A673 (cell line): ENCODE results near the gene KCNC1. TPM values are rescaled to one million over a fixed set of nuclear protein-coding genes. Genes with fewer than 3 reads are reported as not detected.

Experiments used
- BruUV-seq: library from RNA; stranded (reverse); fragments of 400-500 nt; replicated peaks from 2 replicates; lab custom pipeline; 2021; lab: Mats Ljungman, UMichigan
- CTCF ChIA-PET: fragments of 300-600 bp; sonication (Branson Sonifier 250); formaldehyde crosslinking; loops from one replicate; lab custom pipeline; 2022; ENCODE audit warnings: antibody characterized with exemption; lab: Charles Lee
- POLR2A ChIA-PET: fragments of 300-600 bp; sonication (Branson Sonifier 250); formaldehyde crosslinking; loops from one replicate; lab custom pipeline; 2022; ENCODE audit warnings: antibody characterized with exemption; ENCODE audit not compliant: low non-redundant PET; lab: Charles Lee
- DNase-seq: peaks from one replicate; pipeline ENCODE4 v3.0.0-alpha.2; 2015; ENCODE audit warnings: low spot score
- H3K27ac ChIP-seq: fragments of 200-600 bp; sonication (generic); 2 replicates; pipeline ENCODE4 v1.5.1; 2016; ENCODE audit warnings: mixed run types, low read depth, mild to moderate bottlenecking, mixed read lengths, antibody characterized with exemption, low read length; ENCODE audit not compliant: poor library complexity, severe bottlenecking
- H3K27me3 ChIP-seq: fragments of 200-600 bp; sonication (generic); replicated peaks from 2 replicates; pipeline ENCODE4 v1.6.1; 2017; ENCODE audit warnings: mixed run types, low read depth, mild to moderate bottlenecking, mixed read lengths, antibody characterized with exemption, low read length; ENCODE audit not compliant: insufficient read depth, poor library complexity
- H3K36me3 ChIP-seq: fragments of 200-600 bp; sonication (generic); 2 replicates; pipeline ENCODE4 v1.6.1; 2016; ENCODE audit warnings: mixed run types, mild to moderate bottlenecking, mixed read lengths, antibody characterized with exemption, low read length; ENCODE audit not compliant: insufficient read depth, poor library complexity, severe bottlenecking
- H3K4me1 ChIP-seq: fragments of 200-600 bp; sonication (generic); 2 replicates; pipeline ENCODE4 v1.6.1; 2017; ENCODE audit warnings: mixed run types, mild to moderate bottlenecking, mixed read lengths, antibody characterized with exemption, low read length; ENCODE audit not compliant: insufficient read depth, poor library complexity, severe bottlenecking
- H3K4me3 ChIP-seq: fragments of 200-600 bp; sonication (generic); 2 replicates; pipeline ENCODE4 v1.5.1; 2016; ENCODE audit warnings: low read depth, mixed run types, mild to moderate bottlenecking, mixed read lengths, low read length; ENCODE audit not compliant: poor library complexity, severe bottlenecking
- H3K9me3 ChIP-seq: fragments of 200-600 bp; sonication (generic); 2 replicates; pipeline ENCODE4 v1.6.1; 2016; ENCODE audit warnings: mixed run types, low read depth, mild to moderate bottlenecking, mixed read lengths, antibody characterized with exemption, low read length; ENCODE audit not compliant: poor library complexity, severe bottlenecking
- EZH2 ChIP-seq: fragments of 200-600 bp; sonication (generic); IDR thresholded peaks from 2 replicates; pipeline ENCODE4 v1.6.1; 2017; ENCODE audit warnings: borderline replicate concordance, low read depth, mild to moderate bottlenecking, mixed read lengths, antibody characterized with exemption, low read length; ENCODE audit not compliant: poor library complexity, severe bottlenecking
- intact Hi-C: fragments of 100-400 bp; cut with micrococcal nuclease; formaldehyde crosslinking; loops from one replicate; pipeline ENCODE4 v1.10.0; 2022; ENCODE audit not compliant: unreplicated experiment
- total RNA-seq: library from RNA; stranded (reverse); gene quantifications from 2 replicates; pipeline ENCODE4 v1.2.3, GENCODE V29; 2021
- TF ChIP-seq, protein P1 (sequence below): fragments of 300-800, 200-600 bp; sonication (generic); conservative IDR thresholded peaks from 2 replicates; pipeline ENCODE4 v1.5.1; 2017; ENCODE audit warnings: low read depth, mild to moderate bottlenecking, antibody characterized with exemption, low read length, moderate library complexity, mixed read lengths

Gene KCNC1
- total RNA-seq, 1 experiment from 2014 or later: 0.09 TPM

GRCh38 chr11:17735818-17736578, 1.4 kb downstream of the KCNC1 start:
- peak; percentile 19 for DNase-seq
- TF ChIP-seq, protein P1, sequence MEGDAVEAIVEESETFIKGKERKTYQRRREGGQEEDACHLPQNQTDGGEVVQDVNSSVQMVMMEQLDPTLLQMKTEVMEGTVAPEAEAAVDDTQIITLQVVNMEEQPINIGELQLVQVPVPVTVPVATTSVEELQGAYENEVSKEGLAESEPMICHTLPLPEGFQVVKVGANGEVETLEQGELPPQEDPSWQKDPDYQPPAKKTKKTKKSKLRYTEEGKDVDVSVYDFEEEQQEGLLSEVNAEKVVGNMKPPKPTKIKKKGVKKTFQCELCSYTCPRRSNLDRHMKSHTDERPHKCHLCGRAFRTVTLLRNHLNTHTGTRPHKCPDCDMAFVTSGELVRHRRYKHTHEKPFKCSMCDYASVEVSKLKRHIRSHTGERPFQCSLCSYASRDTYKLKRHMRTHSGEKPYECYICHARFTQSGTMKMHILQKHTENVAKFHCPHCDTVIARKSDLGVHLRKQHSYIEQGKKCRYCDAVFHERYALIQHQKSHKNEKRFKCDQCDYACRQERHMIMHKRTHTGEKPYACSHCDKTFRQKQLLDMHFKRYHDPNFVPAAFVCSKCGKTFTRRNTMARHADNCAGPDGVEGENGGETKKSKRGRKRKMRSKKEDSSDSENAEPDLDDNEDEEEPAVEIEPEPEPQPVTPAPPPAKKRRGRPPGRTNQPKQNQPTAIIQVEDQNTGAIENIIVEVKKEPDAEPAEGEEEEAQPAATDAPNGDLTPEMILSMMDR: peak; percentile 50
- no peak for TF ChIP-seq EZH2
- BruUV-seq: no TSS peak
- Histone ChIP-seq H3K27me3 (peaks cover 10% of the 10 kb centered on the region), H3K4me3 (no peak overlapping the region), H3K27ac (no peak overlapping the region), H3K9me3 (no peaks in the 10 kb centered on the region), H3K4me1 (no peaks in the 10 kb centered on the region), H3K36me3 (no peaks in the 10 kb centered on the region)
- intact Hi-C loops: loop anchor here (10.0 kb wide), 1 partner anchor 351 kb away; the partner anchor contains the start of gene KCNJ11
- ChIA-PET POLR2A (no interaction called here), CTCF (interaction anchor here (1.6 kb wide), 1 partner anchor 237 kb away, joined by 8 read pairs; no protein-coding TSS in a partner anchor)

- Histone ChIP-seq H3K27ac (no peak overlapping the region), H3K4me1 (no peaks in the 10 kb centered on the region), H3K4me3 (no peak overlapping the region), H3K9me3 (no peaks in the 10 kb centered on the region), H3K36me3 (no peaks in the 10 kb centered on the region), H3K27me3 (peaks cover 10% of the 10 kb centered on the region)
- BruUV-seq: no TSS peak
- TF ChIP-seq, protein P1: no peak
- TF ChIP-seq EZH2: no peak
- ChIA-PET CTCF (no interaction called here), POLR2A (no interaction called here)
- intact Hi-C loops: loop anchor here (10.0 kb wide), 1 partner anchor 352 kb away; the partner anchor contains the start of gene KCNJ11
- no peak for DNase-seq
These were observed 2.0 kb downstream of the KCNC1 start for GRCh38 chr11:17736579-17736893.

DNA sequence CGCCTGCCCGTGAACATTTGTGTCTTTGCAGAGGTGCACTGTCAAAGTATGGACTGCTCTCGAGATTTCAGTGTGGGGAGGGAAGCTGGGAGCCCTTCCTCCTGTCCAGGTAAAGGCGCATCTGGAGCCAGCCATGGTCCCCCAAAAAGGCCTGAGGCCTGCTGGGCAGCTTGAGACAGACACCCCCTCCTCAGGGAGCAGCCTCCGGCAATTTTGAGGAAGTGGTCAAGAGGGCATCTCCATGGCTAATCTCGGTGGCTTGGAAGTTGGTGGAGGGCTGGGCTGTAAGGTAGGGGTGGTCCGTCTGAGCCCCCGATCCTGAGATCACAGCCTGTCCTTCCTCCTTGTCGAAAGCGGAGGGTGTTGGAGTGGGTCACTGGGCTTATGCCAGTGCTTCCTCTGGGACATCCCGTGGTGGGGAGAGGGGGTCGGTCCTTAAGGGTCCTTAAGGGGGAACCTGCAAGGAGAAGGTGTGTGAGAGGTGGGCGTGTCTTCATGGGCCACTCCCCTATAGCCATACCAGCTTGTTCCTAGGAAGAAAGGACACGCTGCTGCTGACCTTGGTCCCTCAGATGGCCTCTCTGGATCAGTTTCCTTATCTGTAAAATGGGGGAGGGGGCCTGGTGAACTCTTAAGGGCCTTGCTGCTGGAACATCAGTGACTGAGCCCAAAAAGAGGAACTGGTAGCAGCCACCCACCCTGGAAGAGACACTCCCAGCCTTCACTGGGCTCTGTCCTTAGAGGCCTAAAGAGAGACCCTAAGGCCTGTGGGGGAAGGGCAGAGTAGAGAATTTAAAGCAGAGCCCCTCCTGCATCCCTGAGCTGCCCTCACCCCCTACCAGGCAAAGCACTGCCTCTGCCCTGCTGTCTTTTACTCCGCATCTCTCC, 2.6 kb downstream of the KCNC1 start:
- POLR2A ChIA-PET: no interaction called here
- TF ChIP-seq, protein P1: no peak
- TF ChIP-seq EZH2: no peak
- Histone ChIP-seq H3K27me3 (peaks cover 10% of the 10 kb centered on the region), H3K36me3 (no peaks in the 10 kb centered on the region), H3K4me1 (no peaks in the 10 kb centered on the region), H3K27ac (no peak overlapping the region), H3K4me3 (no peak overlapping the region), H3K9me3 (no peaks in the 10 kb centered on the region)
- no TSS peak for BruUV-seq
- intact Hi-C loops: loop anchor here (10.0 kb wide), 1 partner anchor 352 kb away; the partner anchor contains the start of gene KCNJ11
- no peak for DNase-seq
- CTCF ChIA-PET: no interaction called here
